ENCODE measurements around the gene SMIM35.

SMIM35 gene

GRCh38 chr11:118046964-118047700, 39.6 kb downstream of the SMIM35 start:
- Histone ChIP-seq H3K36me3 (ENCODE audit: control insufficient read depth, low read length) (no peaks in the 10 kb centered on the region), H3K4me1 (ENCODE audit: control insufficient read depth, low read length) (peaks cover 15% of the 10 kb centered on the region), H3K4me2 (ENCODE audit: low read length) (no peak overlapping the region), H3K79me2 (ENCODE audit: control insufficient read depth, low read length) (no peaks in the 10 kb centered on the region), H3K27ac (ENCODE audit: low read depth, low read length) (no peak overlapping the region), H3K9me3 (ENCODE audit: control insufficient read depth, insufficient read depth, low read length) (no peaks in the 10 kb centered on the region), H4K20me1 (ENCODE audit: control insufficient read depth, insufficient read depth, low read depth, low read length) (no peaks in the 10 kb centered on the region), H3K9me2 (replicated peaks; ENCODE audit: control insufficient read depth, low read length) (no peaks in the 10 kb centered on the region), H3F3A (ENCODE audit: control insufficient read depth, insufficient read depth) (no peaks in the 10 kb centered on the region), H3K4me3 (ENCODE audit: low read length) (no peak overlapping the region), H3K27me3 (ENCODE audit: control insufficient read depth, low read length) (no peaks in the 10 kb centered on the region)
- no peak for TF ChIP-seq CTCF (IDR thresholded peaks at IDR 0.05; ENCODE audit: low read depth, low read length, poor library complexity, severe bottlenecking)
- no peak for TF ChIP-seq EZH2phosphoT487 (IDR thresholded peaks at IDR 0.05; ENCODE audit: borderline replicate concordance, low read length)

DNA sequence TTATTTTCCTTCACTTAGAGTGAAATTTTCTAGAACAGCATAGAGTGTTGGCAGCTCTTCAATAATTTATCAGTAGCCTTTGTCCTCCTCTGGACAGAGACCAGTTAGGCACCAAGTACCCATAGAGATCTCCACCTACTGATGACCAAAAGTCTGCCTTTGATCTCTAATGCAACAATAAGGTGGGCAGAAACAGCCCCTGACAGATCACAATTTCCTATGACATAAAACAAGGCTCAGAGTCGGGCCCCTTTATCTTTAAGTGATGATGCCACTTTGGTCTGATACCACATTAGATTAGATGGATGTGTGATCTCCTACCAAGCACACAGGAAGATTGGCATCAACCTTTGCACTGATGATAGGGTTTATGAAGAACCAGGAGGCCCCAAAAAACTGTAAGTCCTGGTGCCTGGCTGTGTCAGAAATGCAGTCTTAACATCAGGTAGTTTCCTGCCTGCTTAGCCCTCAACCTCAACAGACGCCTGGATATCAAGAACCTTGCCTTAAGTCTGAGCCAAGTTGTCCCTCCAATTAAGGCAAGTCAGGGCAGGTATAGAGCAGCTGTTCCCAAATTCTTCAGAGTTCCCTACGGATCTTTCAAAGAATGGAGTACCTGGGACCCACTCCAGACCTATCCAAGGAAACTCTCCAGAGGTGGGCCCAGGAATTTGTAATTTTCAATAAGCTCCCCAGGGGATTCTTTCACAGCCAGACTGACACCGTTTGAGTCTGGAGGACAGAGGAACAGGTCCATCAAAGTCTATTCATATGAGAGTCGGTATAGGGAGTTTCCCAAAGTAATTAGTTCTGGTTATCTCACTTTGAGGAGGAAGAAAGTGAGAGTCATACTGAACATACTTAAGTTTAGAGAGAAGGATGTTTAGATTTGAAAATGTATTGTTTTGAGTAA, 40.5 kb downstream of the SMIM35 start:
- H3K27me3 ChIP-seq (ENCODE audit: control insufficient read depth, low read length), result no peaks in the 10 kb centered on the region
- H3K9me3 ChIP-seq (ENCODE audit: control insufficient read depth, insufficient read depth, low read length), result no peaks in the 10 kb centered on the region
- H3K4me1 ChIP-seq (ENCODE audit: control insufficient read depth, low read length), result peaks cover 7% of the 10 kb centered on the region
- no peaks in the 10 kb centered on the region for H3K79me2 ChIP-seq (ENCODE audit: control insufficient read depth, low read length)
- H3K27ac ChIP-seq (ENCODE audit: low read depth, low read length), result no peak overlapping the region
- no peaks in the 10 kb centered on the region for H4K20me1 ChIP-seq (ENCODE audit: control insufficient read depth, insufficient read depth, low read depth, low read length)
- H3K9me2 ChIP-seq (replicated peaks; ENCODE audit: control insufficient read depth, low read length), result no peaks in the 10 kb centered on the region
- no peak overlapping the region for H3K4me3 ChIP-seq (ENCODE audit: low read length)
- no peaks in the 10 kb centered on the region for H3K36me3 ChIP-seq (ENCODE audit: control insufficient read depth, low read length)
- TF ChIP-seq CTCF (IDR thresholded peaks at IDR 0.05; ENCODE audit: low read depth, low read length, poor library complexity, severe bottlenecking) (no peak), EZH2phosphoT487 (IDR thresholded peaks at IDR 0.05; ENCODE audit: borderline replicate concordance, low read length) (no peak)
- no peak overlapping the region for H3K4me2 ChIP-seq (ENCODE audit: low read length)
- H3F3A ChIP-seq (ENCODE audit: control insufficient read depth, insufficient read depth), result no peaks in the 10 kb centered on the region

DNA sequence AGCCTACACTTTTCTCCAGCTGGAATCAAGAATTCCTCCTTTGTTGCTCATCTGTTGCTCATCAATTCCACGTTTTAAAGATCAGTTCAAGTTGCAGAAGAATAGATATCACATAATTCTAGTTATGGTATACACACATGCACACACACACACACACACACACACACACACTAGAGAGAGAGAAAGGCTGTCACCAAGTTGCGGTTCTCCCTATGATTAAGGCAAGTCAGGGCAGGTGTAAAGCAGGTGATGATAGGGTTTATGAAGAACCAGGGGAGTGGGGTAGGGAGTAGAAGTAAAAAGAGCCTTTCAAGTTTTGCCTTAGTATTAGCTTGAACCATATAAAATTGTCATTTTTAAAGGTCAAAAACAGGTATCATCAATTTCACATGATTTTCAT, 41.6 kb downstream of the SMIM35 start:
- Histone ChIP-seq H3K4me1 (ENCODE audit: control insufficient read depth, low read length) (peaks cover 4% of the 10 kb centered on the region; the same call in 1 of the 2 replicates), H3K4me3 (ENCODE audit: low read length) (no peak overlapping the region), H3K27me3 (ENCODE audit: control insufficient read depth, low read length) (no peaks in the 10 kb centered on the region), H3K36me3 (ENCODE audit: control insufficient read depth, low read length) (no peaks in the 10 kb centered on the region), H3K9me3 (ENCODE audit: control insufficient read depth, insufficient read depth, low read length) (no peaks in the 10 kb centered on the region), H3K9me2 (replicated peaks; ENCODE audit: control insufficient read depth, low read length) (no peaks in the 10 kb centered on the region), H4K20me1 (ENCODE audit: control insufficient read depth, insufficient read depth, low read depth, low read length) (no peaks in the 10 kb centered on the region), H3F3A (ENCODE audit: control insufficient read depth, insufficient read depth) (no peaks in the 10 kb centered on the region), H3K79me2 (ENCODE audit: control insufficient read depth, low read length) (no peaks in the 10 kb centered on the region), H3K4me2 (ENCODE audit: low read length) (no peak overlapping the region), H3K27ac (ENCODE audit: low read depth, low read length) (no peak overlapping the region)
- TF ChIP-seq EZH2phosphoT487 (IDR thresholded peaks at IDR 0.05; ENCODE audit: borderline replicate concordance, low read length), result no peak

Measured in DOHH2 (cell line).